ENCODE results near the gene SLC9A5.

Gene SLC9A5

DNA sequence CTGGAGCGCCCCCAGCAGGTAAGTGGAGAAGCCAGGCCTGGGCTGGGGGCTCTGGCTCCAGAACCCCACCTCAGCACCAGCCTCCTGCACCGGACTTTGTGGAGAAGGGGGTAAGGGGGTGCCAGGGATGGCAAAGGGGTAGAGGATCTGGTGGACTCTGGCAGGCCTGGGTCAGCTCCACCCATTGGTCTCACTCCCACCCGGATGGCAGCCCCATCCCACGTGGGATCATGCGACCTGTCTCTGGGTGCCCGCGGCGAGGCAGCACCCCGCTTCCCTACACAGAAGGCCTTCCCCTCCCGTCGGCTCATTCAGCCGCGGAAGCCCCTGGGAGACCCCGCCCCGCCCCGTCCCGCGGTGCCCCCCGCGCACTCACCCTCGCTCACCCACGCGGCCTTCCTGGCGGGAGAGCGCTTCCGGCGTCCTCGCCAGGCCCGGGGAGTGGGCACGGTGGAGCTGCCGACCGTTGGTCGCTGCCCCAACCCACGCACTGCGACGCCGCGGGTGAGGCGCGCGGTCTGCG is 30.1 kb downstream of the SLC9A5 start:
- H3K9me3 ChIP-seq, result no peaks in the 10 kb centered on the region
- H3K4me1 ChIP-seq, result no peaks in the 10 kb centered on the region
- DNase-seq, result peak; percentile 34
- H3K4me3 ChIP-seq (ENCODE audit: low read depth, low read length), result peak overlapping the region; percentile 59
- TF ChIP-seq, protein P1, sequence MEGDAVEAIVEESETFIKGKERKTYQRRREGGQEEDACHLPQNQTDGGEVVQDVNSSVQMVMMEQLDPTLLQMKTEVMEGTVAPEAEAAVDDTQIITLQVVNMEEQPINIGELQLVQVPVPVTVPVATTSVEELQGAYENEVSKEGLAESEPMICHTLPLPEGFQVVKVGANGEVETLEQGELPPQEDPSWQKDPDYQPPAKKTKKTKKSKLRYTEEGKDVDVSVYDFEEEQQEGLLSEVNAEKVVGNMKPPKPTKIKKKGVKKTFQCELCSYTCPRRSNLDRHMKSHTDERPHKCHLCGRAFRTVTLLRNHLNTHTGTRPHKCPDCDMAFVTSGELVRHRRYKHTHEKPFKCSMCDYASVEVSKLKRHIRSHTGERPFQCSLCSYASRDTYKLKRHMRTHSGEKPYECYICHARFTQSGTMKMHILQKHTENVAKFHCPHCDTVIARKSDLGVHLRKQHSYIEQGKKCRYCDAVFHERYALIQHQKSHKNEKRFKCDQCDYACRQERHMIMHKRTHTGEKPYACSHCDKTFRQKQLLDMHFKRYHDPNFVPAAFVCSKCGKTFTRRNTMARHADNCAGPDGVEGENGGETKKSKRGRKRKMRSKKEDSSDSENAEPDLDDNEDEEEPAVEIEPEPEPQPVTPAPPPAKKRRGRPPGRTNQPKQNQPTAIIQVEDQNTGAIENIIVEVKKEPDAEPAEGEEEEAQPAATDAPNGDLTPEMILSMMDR (IDR thresholded peaks at IDR 0.05; ENCODE audit: low read depth, low read length), result peak; percentile 12; the same call in 1 of the 2 replicates
- no peaks in the 10 kb centered on the region; the same call in 1 of the 2 replicates for H3K36me3 ChIP-seq
- no peaks in the 10 kb centered on the region for H3K27me3 ChIP-seq

DNA sequence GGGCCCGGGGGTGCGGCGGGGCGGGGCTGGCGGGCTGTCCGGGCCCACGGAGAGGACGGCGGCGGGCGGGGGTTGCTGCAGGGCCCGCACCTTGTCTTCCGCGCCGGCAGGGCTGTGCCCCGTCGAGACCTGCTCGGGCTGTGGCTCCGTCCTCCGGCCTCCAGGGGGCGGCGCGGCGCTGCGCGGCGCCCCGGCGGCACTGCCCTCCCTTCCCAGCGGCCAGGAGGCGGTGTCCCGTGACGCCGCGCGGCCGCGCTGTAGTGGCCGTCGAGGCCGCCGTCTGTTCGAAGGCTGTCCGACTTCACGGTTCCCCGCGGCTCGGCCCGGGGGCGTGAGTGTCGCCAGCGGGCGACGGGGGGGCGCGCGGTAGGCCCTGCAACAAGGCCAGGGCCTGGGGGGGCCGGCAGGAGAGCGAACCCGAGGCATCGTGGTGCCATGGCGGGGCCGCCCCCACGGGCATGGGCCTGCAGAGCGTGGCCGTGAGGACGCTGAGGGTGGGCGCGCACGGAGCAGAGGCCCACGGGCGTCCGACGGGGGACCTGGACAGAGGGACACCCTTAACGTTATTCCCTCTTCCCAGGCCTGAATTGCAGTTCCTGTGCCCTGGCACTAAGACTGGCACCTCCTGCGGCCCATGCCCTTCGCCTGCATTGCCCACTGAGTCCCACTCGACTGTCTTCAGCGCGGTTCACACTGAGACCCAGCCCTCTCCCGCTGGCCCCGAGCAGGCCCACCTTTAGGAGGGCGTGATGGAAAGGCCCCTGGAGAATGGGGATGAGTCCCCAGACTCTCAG is 30.7 kb downstream of the SLC9A5 start, which contains the start of gene PLEKHG4:
PLEKHG4 (plus strand) TSS at position 237 of the 794 bp plus-strand sequence; CDS start at position 750, 513 bp downstream.
- peak; percentile 74 for DNase-seq
- H3K4me3 ChIP-seq (ENCODE audit: low read depth, low read length), result peak within 1 kb of the TSS; percentile 59
- H3K9me3 ChIP-seq, result no peaks in the 10 kb centered on the region
- no peaks in the 10 kb centered on the region; the same call in 1 of the 2 replicates for H3K36me3 ChIP-seq
- TF ChIP-seq, protein P1 (IDR thresholded peaks at IDR 0.05; ENCODE audit: low read depth, low read length), result peak; percentile 40
- H3K4me1 ChIP-seq, result no peaks in the 10 kb centered on the region
- no peaks in the 10 kb centered on the region for H3K27me3 ChIP-seq

DNA sequence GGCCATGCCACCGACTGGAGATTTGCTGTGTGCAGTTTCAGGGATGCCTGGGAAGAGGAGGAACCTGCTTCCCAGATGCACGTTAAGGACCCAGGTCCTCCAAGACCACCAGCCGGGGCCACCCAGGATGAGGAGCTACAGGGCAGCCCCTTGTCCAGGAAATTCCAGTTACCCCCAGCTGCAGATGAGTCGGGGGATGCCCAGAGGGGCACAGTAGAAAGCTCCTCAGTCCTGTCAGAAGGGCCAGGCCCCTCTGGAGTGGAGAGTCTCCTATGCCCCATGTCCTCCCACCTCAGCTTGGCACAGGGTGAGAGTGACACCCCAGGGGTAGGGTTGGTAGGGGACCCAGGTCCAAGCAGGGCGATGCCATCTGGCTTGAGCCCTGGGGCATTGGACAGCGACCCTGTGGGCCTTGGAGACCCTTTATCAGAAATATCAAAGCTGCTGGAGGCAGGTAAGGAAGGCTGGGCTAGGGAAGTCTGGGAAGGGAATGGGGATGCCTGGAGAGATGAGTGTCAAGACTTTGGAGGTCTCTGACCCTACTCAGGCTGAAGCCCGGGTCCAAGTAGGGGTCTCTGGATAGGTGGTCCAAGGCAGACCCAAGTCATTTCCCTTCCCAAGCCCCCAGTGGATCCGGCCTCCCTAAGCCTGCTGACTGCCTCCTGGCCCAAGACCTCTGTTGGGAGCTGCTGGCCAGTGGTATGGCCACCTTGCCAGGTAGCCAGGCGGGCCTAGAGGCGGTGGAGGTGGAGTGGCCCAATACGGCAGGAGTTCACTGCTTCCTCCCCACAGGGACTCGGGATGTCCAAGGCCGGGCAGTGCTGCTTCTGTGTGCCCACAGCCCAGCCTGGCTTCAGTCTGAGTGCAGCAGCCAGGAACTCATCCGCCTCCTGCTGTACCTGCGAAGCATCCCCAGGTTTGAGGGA is 31.6 kb downstream of the SLC9A5 start:
- Histone ChIP-seq H3K27me3 (no peaks in the 10 kb centered on the region), H3K36me3 (no peaks in the 10 kb centered on the region; the same call in 1 of the 2 replicates), H3K9me3 (no peaks in the 10 kb centered on the region), H3K4me3 (ENCODE audit: low read depth, low read length) (no peak overlapping the region), H3K4me1 (no peaks in the 10 kb centered on the region)
- TF ChIP-seq, protein P1 (IDR thresholded peaks at IDR 0.05; ENCODE audit: low read depth, low read length), result no peak
- DNase-seq, result no peak

DNA sequence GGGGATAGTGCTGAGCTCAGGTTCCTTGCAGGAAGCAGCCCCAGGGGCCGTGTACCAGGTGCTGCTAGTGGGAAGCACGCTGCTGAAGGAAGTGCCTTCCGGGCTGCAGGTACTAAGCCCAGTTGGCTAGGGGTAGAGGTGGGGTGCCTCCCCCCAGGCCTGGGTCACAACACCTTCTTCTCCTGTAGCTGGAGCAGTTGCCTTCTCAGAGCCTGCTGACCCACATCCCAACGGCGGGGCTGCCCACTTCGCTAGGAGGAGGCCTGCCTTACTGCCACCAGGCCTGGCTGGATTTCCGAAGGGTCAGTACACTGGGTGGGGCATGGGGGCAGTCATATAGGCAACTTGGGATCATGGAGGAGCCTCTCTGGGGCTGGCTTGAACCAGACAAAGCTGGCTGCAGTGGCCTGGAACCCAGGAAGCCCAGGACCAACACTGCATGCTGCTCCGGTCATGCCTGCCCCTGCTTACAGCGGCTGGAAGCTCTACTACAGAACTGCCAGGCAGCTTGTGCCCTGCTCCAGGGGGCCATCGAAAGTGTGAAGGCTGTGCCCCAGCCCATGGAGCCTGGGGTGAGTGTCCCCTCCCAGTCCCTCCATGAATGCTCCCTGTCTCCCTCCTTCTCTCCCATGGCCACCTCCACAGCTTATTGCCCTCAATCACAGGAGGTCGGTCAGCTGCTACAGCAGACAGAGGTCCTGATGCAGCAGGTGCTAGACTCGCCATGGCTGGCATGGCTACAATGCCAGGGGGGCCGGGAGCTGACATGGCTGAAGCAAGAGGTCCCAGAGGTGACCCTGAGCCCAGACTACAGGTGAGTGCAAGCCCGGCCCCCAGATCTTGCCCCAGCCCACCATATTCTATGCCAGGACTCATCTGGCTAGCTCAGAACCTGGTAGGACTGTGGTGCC is 33.0 kb downstream of the SLC9A5 start:
- Histone ChIP-seq H3K36me3 (no peaks in the 10 kb centered on the region; the same call in 1 of the 2 replicates), H3K27me3 (no peaks in the 10 kb centered on the region), H3K9me3 (no peaks in the 10 kb centered on the region), H3K4me3 (ENCODE audit: low read depth, low read length) (no peak overlapping the region), H3K4me1 (no peaks in the 10 kb centered on the region)
- DNase-seq, result no peak
- TF ChIP-seq, protein P1 (IDR thresholded peaks at IDR 0.05; ENCODE audit: low read depth, low read length), result no peak

DNA sequence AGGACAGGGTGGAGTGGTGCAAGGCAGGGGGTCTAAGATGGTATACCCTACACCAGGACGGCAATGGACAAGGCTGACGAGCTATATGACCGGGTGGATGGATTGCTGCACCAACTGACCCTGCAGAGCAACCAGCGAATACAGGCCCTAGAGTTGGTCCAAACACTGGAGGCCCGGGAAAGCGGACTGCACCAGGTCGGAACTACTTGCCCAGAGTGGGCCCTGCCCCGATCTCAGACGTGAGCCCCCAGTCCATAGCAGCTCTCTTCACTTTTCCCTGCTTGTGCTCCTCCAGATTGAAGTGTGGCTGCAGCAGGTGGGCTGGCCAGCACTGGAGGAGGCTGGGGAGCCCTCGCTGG is 33.6 kb downstream of the SLC9A5 start:
- Histone ChIP-seq H3K4me1 (no peaks in the 10 kb centered on the region), H3K36me3 (no peaks in the 10 kb centered on the region), H3K9me3 (no peaks in the 10 kb centered on the region), H3K4me3 (ENCODE audit: low read depth, low read length) (no peak overlapping the region), H3K27me3 (no peaks in the 10 kb centered on the region)
- DNase-seq, result no peak
- TF ChIP-seq, protein P1 (IDR thresholded peaks at IDR 0.05; ENCODE audit: low read depth, low read length), result no peak

Measured in BE2C (cell line).